PC-3 (cell line): Measurements from ENCODE around the gene PRMT3.

ENCODE experiments used
- CTCF ChIP-seq: fragments of 300-600 bp; sonication (generic); conservative IDR thresholded peaks from 2 replicates; pipeline ENCODE4 v1.5.1; 2017; ENCODE audit warnings: antibody characterized with exemption, low read depth, mild to moderate bottlenecking, low read length
- EZH2 ChIP-seq: fragments of 300-600 bp; sonication (generic); IDR thresholded peaks from one replicate; pipeline ENCODE4 v1.6.1; 2017; ENCODE audit warnings: antibody characterized with exemption, mild to moderate bottlenecking, low read length; ENCODE audit not compliant: unreplicated experiment

GRCh38 chr11:20470348-20470747 lies 82.8 kb downstream of the PRMT3 start:
- no peak for TF ChIP-seq CTCF
- no peak for TF ChIP-seq EZH2
